ENCODE data around the gene SLC17A1.

The SLC17A1 gene, protein sequence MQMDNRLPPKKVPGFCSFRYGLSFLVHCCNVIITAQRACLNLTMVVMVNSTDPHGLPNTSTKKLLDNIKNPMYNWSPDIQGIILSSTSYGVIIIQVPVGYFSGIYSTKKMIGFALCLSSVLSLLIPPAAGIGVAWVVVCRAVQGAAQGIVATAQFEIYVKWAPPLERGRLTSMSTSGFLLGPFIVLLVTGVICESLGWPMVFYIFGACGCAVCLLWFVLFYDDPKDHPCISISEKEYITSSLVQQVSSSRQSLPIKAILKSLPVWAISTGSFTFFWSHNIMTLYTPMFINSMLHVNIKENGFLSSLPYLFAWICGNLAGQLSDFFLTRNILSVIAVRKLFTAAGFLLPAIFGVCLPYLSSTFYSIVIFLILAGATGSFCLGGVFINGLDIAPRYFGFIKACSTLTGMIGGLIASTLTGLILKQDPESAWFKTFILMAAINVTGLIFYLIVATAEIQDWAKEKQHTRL

DNA sequence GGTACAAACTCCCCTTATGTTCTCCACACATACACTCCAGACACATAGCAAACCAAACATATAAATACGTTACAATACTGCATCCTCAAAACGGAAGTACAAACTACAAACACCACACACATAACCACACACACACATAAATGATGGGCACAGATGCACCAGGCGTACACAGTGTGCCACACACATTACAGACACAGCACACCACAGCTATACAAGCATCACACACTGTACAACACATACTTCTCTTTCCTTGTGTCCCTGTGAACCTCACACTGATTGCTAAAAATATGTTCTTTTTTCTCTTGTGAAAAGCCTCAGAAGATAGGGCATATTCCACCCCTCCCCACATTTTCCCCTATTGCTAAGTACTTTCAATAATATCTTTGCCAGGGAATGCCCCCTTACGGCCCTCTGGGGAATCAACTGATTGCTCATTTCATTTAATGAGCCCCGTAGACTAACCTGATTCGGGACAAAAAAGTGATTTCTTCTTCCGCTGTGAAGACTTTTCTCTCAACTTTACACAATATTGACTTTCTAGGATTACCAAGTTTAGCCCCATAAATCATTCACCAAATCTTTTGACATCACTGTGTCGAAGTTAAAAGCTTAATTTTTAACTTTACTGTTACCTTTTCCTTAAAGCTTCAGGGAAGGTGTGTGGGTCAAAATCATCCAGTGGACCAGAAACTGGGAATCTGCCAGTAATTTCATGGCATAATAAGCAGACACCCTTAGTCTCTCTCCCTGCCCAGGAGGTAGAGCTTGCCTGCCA lies at the start of gene SLC17A1:
SLC17A1 (minus strand) TSS at position 521 of the 775 bp plus-strand sequence. CDS start 1,495 bp downstream, outside the sequence.
- no peak for DNase-seq

DNA sequence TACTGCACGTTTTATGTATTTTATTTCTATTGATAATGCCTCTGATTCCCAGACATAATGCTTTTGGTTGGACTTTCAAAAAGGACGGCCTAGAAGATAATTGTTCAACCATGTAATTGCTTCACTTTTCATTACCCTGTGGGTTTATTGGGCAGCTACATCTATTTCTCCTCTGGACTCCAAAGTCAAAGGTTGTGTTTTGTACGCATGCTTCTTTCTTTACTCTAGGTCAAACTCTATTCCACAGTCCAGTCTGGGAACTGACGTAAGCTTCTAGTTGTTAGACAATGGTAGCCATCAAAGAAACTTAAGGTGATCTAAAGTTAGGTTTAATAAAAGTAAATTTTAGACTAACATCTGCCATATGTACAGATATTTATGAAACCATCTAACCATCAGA lies 48.7 kb upstream of the SLC17A1 start:
- no peak for DNase-seq

DNA sequence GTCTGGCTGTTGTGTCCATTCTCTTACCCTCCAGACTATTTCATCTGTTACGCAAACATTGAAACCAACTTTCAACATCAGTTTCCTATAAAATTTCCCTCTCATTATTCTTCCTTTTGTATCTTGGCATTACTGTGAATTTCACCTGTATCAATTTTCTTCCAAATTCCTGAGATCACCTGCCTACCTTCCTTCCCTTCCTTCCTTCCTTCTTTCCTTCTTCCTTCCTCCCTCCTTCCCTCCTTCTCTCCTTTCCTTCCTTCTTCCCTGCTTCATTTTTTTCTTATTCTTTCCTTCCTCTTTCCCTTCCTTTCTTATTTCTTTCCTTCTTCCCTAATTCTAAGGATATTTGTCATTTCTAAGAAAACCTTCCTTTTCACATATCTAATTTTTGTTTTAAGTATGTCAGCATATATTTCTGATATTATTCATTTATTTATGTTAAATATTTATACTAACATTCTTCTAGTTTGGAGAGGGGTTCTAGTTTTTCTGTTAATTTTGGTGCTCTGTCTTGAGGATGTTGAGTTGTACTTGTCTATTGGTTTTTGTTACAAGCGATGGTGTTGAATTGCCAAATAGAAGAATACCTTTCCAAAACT lies 47.0 kb upstream of the SLC17A1 start:
- DNase-seq = no peak

DNA sequence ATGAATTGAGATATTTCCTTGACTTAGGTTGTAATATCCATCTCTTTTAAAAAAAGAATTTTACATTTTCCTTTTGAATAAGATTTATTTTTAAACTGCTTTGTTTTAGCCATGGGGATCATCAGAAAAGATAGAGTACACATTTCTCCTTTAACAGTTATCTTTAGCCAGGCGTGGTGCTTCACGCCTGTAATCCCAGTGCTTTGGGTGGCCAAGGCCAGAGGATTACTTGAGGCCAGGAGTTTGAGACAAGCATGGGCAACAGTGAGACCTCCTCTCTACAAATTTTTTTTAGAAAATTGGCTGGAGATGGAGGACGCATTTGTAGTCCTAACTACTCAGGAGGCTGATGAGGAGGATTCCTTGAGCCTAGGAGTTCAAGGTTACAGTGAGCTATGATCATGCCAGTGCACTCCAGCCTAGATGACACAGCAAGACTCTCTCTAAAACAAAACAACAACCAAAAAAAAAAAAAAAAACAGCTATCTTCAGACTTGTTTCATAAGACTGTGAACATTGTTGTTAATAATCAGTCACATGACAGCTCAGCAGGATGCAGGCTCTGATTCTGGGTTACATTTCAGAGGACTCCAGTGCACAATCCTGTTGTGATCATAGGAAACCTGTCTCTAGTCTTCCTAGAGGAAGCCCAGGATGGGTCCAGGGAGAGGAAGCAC lies 44.2 kb upstream of the SLC17A1 start:
- no peak for DNase-seq

DNA sequence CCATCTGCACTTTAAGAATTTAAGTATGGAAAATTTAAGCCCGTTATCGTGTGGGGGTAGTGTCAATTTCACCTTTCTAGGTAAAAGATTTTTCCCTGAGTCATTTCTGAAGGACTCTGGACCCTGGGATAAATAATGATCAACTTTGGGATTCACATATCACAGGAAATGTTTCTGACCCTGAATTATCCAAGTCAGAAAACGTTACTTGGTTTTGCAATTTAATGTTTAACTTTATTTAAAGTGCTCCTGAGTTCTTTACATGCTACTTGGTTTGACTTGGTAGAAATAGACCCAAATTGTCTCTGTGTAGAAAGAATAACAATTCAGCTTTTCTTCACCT lies 43.7 kb upstream of the SLC17A1 start:
- no peak for DNase-seq

DNA sequence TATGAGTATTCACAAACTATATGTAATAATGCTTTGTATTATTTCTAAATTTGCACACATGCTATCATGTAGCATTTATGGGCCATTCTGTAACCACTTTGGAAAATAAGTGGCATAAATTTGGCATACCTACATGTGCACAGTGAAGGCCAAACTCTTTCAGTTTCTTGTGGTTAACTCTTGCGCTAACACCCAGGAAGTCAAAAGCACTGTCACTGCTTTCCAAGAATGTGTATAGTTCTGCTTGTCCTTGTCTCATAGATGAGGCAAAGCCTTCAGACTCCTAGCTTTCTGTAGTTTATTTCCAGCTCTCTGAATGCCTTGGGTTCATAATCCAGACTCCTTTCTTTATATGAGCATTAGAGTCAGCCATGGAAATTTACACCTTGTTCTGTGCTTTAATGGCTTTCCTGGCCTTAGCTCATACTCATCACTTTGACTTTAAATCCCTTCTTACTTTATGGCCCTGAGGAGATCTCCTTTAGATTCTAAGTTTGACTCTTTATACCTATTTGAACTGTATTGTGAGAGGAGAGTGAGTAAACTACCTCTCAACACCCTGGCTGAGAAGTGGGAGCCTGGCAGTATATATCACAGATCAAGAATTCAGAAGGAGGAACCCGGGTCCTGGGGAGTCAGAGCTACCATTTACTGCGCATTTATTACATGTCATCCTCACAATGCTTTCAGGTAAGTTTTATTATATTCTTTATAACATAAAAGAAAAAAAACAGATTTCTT lies 43.1 kb upstream of the SLC17A1 start:
- DNase-seq = no peak

DNA sequence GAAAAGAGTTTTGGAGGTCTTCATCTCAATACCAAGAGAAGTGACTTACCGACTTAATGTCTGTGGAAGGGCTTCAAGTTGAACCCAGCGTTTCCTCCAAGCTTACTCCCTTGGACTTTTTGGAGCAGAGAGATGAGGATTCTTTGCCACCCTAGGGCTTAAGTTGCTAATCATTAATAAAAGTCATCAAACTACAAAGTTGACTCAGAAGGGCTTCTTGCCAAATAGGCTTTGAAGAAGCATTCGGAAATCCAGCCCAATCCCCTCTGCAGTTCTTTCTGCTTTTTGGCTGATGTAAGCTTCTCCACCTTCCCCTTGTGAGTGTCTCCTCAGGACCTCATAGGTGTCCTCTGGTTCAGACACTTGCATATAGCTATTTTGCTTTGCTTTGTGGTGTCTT lies 42.3 kb upstream of the SLC17A1 start, which contains the start of gene SLC17A3:
SLC17A3 (minus strand) TSS at position 126 of the 400 bp plus-strand sequence. CDS start 5,856 bp downstream, outside the sequence.
- no peak for DNase-seq

DNA sequence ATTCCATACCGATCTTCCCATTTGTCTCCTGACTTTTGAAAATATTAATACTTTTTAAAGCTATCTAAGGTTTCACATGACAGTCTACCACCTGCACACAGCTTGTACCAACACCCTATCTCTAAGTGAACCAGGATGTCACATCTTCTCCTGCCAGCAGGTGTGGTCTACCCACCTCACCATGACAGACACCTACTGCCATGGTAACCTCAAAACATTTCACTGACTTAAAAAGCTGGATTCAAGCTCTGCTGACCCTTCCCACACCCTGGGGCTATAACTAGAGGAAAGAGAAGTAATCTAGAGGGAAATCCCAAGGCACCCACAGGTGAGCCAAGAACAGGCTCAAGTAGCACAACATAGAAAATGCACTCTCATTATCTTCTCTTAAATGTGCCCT lies 41.0 kb upstream of the SLC17A1 start:
- no peak for DNase-seq

DNA sequence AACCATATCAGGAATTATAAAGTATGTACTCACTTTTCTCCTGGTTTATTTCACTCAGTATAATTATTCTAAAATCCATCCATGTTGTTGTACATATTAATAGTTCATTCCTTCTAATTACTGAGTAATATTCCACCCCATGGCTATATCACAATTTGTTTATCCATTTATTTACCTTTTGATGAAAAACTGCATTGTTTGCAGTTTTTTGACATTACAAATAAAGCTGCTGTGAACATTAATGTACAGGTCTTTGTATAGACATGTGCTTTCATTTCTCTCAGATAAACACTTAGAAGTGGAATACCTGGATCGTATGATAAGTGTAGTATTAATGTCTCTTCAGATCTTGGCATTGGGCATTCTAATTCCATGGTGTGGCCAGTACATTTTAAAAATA lies 38.0 kb upstream of the SLC17A1 start:
- DNase-seq = no peak

DNA sequence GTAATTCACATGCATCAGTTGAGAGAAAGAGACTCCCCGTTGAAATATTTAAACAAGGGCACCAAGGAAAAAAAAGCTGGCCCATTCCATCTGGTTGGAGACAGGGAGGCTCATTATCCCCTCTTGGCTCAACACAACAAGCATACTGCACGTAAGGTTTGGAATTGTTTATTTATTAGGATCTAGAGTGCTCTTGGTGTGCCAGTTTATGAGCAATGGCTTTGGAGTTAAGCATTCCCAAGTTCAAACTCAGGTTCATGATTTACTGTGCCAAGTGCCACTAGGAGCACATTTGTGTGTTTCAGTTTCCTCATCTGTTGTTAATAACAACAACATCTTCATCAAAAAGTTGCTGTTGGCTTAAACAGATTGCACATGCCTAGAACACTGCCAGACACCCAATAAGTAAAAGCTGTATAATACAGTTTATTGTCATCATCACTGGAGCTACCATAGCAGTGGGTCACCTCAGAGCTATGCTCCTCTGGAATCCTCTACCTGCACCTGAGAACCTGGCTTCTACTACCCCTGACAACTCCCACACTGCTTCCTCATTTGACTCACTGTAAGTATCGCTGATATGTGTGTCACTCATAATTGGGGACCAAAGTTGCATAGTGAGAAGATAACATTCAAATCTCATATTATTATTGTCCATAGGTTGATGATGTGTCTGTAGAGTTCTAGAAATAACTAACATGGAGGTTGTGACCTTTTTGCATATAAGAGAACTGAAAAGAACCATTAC lies 36.8 kb upstream of the SLC17A1 start:
- no peak for DNase-seq

DNA sequence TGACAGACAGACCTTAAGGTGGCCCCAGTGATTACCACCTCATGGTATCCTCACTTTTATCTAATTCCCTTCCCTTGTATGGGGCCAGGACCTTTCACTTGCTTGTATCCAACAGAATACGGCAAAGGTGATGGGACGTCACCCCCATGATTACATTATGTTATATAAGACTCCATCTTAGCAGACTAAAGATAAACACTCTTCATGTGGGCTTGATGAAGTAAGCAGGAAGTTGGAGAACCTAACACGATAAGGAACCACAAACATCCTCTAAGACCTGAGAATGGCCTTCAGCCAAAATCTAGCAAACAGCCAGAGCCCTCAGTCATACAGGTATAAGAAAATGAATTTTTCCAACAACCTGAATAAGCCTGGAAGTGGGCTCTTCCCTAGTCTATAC lies 34.2 kb upstream of the SLC17A1 start:
- no peak for DNase-seq

DNA sequence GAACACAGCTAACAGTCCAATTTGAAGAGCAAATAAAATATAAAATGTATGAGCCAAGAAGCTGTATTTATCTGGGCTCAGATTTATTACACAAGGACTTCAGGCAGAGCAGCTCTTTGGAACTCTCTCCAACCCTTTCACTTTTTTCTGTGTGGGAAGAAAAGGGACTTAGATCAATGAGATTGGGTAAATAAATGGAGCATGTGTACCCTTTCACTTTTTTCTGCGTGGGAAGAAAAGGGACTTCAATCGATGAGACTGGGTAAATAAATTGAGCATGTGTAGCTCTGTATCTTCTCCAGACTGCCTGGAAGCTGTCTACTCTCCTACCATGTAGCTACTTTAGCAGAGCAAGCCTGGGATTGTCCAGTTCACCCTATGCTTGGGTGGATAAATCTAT lies 31.5 kb upstream of the SLC17A1 start:
- no peak for DNase-seq

DNA sequence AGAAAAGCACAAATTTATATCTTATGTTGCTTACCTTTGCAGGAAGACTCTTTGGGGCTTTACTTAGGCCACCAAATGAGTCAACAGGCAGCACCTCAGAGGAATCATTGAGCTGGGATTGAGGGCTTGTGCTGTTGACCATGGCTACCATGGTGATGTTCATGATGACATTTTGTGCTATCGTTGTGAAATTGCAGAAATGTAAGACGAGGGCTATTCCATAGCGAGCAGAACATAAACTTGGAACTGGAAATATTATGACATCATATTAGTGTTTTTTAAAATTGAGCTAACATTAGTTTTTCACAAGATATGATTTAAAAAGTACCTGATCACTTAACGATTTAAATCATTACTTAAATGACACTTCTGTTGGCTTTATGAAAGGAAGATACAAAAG lies 30.3 kb upstream of the SLC17A1 start:
- no peak for DNase-seq

DNA sequence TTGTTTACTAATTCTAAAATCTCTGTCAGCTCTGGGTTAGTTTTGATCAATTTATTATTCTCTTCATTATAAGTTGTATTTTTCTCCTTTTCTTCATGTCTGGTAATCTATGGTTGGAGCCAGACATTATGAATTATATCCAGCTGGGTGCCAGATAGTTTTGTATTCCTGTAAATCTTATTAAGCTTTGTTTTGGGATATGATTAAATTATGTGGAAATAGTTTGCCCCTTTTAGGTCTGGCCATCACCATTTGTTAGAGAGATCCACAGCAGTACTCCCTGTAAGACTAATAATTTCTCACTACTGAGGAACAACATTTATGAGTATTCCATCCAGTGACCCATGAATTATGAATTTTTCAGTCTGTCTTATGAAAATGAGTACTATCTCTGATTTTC lies 20.9 kb upstream of the SLC17A1 start:
- no peak for DNase-seq

DNA sequence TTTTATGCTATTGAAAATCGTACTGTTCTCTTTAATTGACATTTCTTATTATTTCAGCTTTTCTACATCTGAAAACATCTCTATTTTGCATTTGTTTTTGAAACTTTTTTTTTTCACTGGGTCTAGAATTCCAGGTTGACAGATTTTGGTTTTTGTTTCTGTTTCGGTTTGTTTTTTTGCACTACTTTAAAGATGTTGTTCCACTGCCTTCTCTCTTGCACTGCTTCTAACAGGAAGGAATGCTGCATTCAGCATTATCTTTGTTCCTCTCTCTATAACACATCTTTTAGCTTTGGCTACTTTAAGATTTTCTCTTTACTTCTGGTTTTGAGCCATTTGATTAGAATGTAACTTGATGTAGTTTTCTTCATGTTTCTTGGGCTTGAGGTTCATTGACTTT lies 20.1 kb upstream of the SLC17A1 start:
- no peak for DNase-seq

DNA sequence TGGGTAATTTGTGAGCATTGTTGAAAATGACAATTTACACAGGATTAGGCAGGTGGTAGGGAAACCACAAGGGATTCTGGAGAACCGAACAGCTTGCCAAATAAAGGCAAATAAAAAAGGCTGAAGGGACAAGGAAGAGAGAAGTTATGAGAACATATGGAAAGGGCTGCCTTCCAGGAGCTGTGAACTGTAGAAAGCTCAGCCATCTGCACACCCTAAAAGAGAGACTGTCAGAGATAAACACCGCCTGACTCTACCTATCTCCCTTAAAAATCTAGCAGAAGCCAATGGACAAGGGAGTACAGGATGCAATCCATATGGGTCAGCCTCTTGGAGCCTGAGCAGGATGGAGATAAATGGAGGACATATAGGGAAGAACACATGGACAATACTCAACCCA lies 12.7 kb upstream of the SLC17A1 start:
- DNase-seq = no peak

DNA sequence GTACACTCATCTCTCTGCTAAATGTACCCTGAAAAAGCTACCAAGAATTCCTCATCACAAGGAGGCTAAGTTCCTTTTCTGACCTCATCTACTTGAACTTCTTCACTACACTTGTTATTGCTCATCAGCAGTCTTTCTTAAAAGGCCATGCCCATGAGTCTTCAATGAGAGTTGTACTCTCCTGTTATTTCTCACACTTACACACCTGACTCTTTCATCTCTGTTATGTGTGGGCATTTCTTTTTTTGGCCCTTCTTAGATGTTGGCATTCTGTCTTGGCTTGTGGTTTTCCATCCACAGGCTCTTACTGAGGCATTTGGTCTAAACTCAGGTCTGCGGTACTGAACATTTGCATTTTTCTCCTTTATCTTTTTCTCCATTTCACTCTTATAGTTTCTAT lies 10.7 kb upstream of the SLC17A1 start:
- no peak for DNase-seq

DNA sequence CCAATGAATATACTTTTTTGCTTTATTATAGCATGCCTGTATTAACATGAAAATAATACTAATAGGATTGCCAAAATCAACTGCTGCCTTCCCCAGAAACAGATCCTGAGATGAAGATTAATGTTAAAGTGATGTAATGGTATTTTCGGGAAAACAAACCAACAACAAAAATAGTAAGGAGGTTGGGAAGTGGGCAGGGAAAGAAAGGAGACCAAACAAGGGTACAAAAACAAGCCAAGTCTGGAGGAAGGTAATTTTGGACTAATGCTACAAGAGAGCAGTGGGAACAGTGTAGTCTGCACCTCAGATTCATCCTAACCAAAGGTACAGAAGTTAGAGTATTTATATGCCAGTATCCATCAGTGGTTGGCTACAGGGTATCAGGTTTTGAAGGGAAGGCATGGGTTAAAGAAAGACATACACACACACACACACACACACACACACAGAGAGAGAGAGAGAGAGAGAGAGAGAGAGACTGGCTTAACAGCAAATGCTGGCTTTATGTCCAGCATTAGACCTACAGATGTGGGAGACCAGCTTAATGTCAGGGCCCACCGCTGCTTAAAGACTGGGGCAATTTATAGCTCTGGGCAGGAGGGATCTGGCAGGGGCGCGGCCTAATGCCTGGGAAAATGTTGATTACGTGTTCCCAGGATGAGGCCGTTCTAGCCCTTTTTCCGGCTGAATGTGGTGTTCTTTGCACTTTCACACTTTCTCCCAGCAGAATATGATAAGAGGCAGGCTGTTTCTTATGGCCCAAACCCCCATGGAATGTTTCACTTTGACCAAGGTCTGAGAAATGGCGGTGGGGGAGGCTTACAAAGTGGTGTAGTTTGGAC lies 3.8 kb upstream of the SLC17A1 start:
- DNase-seq = no peak

DNA sequence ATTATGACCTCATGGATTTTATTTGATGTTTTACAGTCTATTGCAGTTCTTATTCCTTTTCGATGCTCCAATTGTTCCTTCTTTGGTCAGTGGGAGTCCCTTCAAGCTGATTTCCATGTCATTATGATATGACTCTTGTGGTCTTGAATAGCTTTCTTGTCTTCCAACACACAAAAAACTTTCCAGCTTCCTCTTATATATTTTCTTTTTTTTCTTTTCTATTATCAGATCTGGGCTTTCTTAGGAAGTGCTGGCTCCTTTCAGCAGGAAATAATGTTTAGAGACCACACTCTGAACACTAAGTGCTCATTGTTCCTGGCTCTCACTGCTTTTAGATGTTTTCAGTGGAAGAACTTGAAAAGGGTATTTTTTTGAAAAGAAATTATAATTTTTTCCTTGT lies 3.1 kb upstream of the SLC17A1 start:
- DNase-seq = no peak

DNA sequence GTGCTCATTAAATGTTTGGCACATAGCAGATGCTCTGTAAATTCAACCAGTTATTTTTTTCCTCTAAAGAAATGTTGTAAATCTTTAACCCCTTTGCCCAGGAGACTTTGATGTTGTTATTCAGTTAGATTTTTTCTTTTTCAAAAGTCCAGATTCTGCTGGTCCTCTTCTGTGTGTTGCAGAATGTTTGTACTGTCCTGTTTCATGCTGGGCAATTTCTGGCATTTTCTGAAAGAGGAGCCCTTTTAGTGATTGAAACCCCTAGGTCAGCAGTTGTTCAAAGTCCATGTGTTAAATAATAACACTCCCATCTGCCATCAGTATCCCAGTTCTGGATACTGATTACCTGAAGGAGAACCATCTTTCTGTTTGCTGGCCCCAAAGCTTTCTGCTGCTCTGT lies 1.3 kb upstream of the SLC17A1 start:
- no peak for DNase-seq

DNA sequence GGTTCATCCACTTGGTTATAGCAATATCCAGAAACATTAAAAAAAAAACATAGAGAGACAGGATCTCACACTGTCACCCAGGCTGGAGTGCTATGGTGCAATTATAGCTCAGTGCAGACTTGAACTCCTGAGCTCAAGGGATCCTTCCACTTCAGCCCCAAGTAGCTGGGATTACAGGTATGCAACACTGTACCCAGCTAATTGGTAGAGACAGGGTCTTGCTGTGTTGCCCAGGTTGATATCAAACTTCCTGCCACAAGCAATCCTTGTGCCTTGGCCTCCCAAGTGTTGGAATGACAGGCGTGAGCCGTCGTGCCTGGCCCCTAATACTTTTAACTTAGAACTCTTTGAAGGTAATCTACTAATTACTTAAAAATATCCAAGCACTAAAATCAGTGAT lies 818 bp upstream of the SLC17A1 start:
- no peak for DNase-seq
